ENCODE data around the gene BGN. TPM values are rescaled to one million over a fixed set of nuclear protein-coding genes. Genes with fewer than 3 reads are reported as not detected.

BGN gene
- total RNA-seq, 1 experiment from 2014 or later: 0.37 TPM

GRCh38 chrX:153520287-153520917, 25.6 kb downstream of the BGN start:
- H4K20me1 ChIP-seq (ENCODE audit: insufficient read depth): no peaks in the 10 kb centered on the region
- no peak overlapping the region for H3K27ac ChIP-seq (ENCODE audit: low read depth, low read length)
- H3K9me2 ChIP-seq (ENCODE audit: insufficient read depth): no peaks in the 10 kb centered on the region
- H3K9me3 ChIP-seq (ENCODE audit: control insufficient read depth in 1 of 2, insufficient read depth in 1 of 2, low read depth in 1 of 2, low read length in 2 of 2): no peaks in the 10 kb centered on the region
- no peaks in the 10 kb centered on the region for H3K79me2 ChIP-seq (ENCODE audit: insufficient read depth, low read length)
- no peaks in the 10 kb centered on the region for H3K36me3 ChIP-seq (ENCODE audit: control insufficient read depth in 1 of 2, insufficient read depth in 2 of 2, low read length in 2 of 2)
- intact Hi-C loops (cut with micrococcal nuclease): no loop called here
- CTCF ChIA-PET: no interaction called here
- no peak overlapping the region for H3K4me2 ChIP-seq (ENCODE audit: low read length)
- H2AFZ ChIP-seq (ENCODE audit: low read depth, low read length, poor library complexity, severe bottlenecking): no peak overlapping the region
- POLR2A ChIA-PET: no interaction called here
- no TSS peak for BruUV-seq (replicated peaks)
- TF ChIP-seq RAD21 (IDR thresholded peaks at IDR 0.05; ENCODE audit: low read depth) (no peak), FOSL1 (IDR thresholded peaks at IDR 0.05; ENCODE audit: low read depth) (no peak), CTCF (IDR thresholded peaks at IDR 0.05 in 2 of 3, conservative IDR thresholded peaks at IDR 0.05 in 1 of 3; ENCODE audit: borderline replicate concordance in 1 of 3, insufficient read depth in 1 of 3, low read depth in 2 of 3, low read length in 2 of 3) (no peak), EGR1 (IDR thresholded peaks at IDR 0.05; ENCODE audit: low read depth) (no peak), SRF (IDR thresholded peaks at IDR 0.05; ENCODE audit: low read depth) (no peak), POLR2A (IDR thresholded peaks at IDR 0.05; ENCODE audit: borderline replicate concordance, extremely low read depth, insufficient read depth, insufficient read length) (no peak), ZFX (IDR thresholded peaks at IDR 0.05) (no peak), ATF3 (IDR thresholded peaks at IDR 0.05) (no peak), EZH2phosphoT487 (IDR thresholded peaks at IDR 0.05; ENCODE audit: borderline replicate concordance) (no peak), ZBTB33 (IDR thresholded peaks at IDR 0.05; ENCODE audit: extremely low read depth, insufficient replicate concordance, low read length) (no peak), ELF1 (IDR thresholded peaks at IDR 0.05; ENCODE audit: borderline replicate concordance, low read depth) (no peak), SIN3A (IDR thresholded peaks at IDR 0.05; ENCODE audit: low read depth) (no peak), YY1 (IDR thresholded peaks at IDR 0.05; ENCODE audit: extremely low read depth, insufficient replicate concordance, low read depth, low read length) (no peak), CBX3 (IDR thresholded peaks at IDR 0.05; ENCODE audit: low read depth) (no peak), CEBPB (IDR thresholded peaks at IDR 0.05; ENCODE audit: low read depth) (no peak), SP1 (IDR thresholded peaks at IDR 0.05; ENCODE audit: low read depth) (no peak), REST (IDR thresholded peaks at IDR 0.05; ENCODE audit: low read depth) (no peak), EZH2 (IDR thresholded peaks at IDR 0.05) (no peak)
- RAD21 ChIA-PET (ENCODE audit: low non-redundant PET in 1 of 2, low total read pairs in 2 of 2, uncharacterized antibody in 2 of 2, unreplicated experiment in 2 of 2): no interaction called here
- no peaks in the 10 kb centered on the region for H3K4me1 ChIP-seq (ENCODE audit: control insufficient read depth in 1 of 2, insufficient read depth in 2 of 2, low read length in 2 of 2)
- H3K4me3 ChIP-seq (replicated peaks in 1 of 2; ENCODE audit: low read depth in 1 of 2, low read length in 2 of 2): no peak overlapping the region
- no peaks in the 10 kb centered on the region for H3K27me3 ChIP-seq (ENCODE audit: insufficient read depth, low read length)
- H3K9ac ChIP-seq (ENCODE audit: low read length): no peak overlapping the region
- DNase-seq (ENCODE audit: low read depth, low spot score) (no peak), ATAC-seq (no peak)

All from HCT116 (cell line).